Measurements from ENCODE around the gene LARP1B. TPM values are rescaled to one million over a fixed set of nuclear protein-coding genes. Genes with fewer than 3 reads are reported as not detected.

LARP1B gene
- total and polyA plus RNA-seq, 2 of the 8 experiments (the other 6 are each of a cell fraction or from before 2014, with no cell fraction given) = 10.6 to 47.0 TPM

- TF ChIP-seq CHD7 (IDR thresholded peaks at IDR 0.05; ENCODE audit: insufficient replicate concordance, low read length) = no peak
- no peak for TF ChIP-seq TBP (IDR thresholded peaks at IDR 0.05; ENCODE audit: low read depth, low read length)
- TF ChIP-seq E2F6 (IDR thresholded peaks at IDR 0.05) = no peak
- TF ChIP-seq CEBPB (IDR thresholded peaks at IDR 0.05; ENCODE audit: low read depth, low read length) = no peak
- TF ChIP-seq CHD1 (IDR thresholded peaks at IDR 0.05; ENCODE audit: low read depth, low read length) = no peak
- no peak for TF ChIP-seq KDM5A (IDR thresholded peaks at IDR 0.05; ENCODE audit: low read length)
- no peak for TF ChIP-seq BCL11A (IDR thresholded peaks at IDR 0.05; ENCODE audit: low read depth in 2 of 2, low read length in 2 of 2)
- TF ChIP-seq NRF1 (IDR thresholded peaks at IDR 0.05; ENCODE audit: low read depth, low read length) = no peak
- no peak for TF ChIP-seq HDAC6 (IDR thresholded peaks at IDR 0.05; ENCODE audit: low read depth, low read length)
- no peak for TF ChIP-seq ASH2L (IDR thresholded peaks at IDR 0.05; ENCODE audit: low read length)
Measured at GRCh38 chr4:128168701-128169100, 107.6 kb downstream of the LARP1B start (continued).

Data from H1 (cell line).